BE2C (cell line): ENCODE data around the gene CLN6. TPM values are rescaled to one million over a fixed set of nuclear protein-coding genes. Genes with fewer than 3 reads are reported as not detected.

Source experiments
- DNase-seq: peaks from one replicate; pipeline ENCODE4 v3.0.0-alpha.2; 2020
- H3K27me3 ChIP-seq: fragments of 250-450 bp; sonication (Bioruptor Pico); 2 replicates; pipeline ENCODE4 v1.5.1; 2020; ENCODE audit warnings: mild to moderate bottlenecking
- H3K36me3 ChIP-seq: fragments of 250-450 bp; sonication (Bioruptor Pico); 2 replicates; pipeline ENCODE4 v1.5.1; 2020; ENCODE audit warnings: mild to moderate bottlenecking
- H3K4me1 ChIP-seq: fragments of 250-450 bp; sonication (Bioruptor Pico); 2 replicates; pipeline ENCODE4 v1.5.1; 2020
- H3K4me3 ChIP-seq: 2 replicates; pipeline ENCODE4 v1.5.1; 2011; ENCODE audit warnings: low read depth, low read length
- H3K9me3 ChIP-seq: fragments of 250-450 bp; sonication (Bioruptor Pico); 2 replicates; pipeline ENCODE4 v1.5.1; 2020
- CTCF ChIP-seq: IDR thresholded peaks from 2 replicates; pipeline ENCODE4 v1.5.1; 2012; ENCODE audit warnings: mild to moderate bottlenecking, low read depth, low read length
- polyA plus RNA-seq: library from polyadenylated mRNA; unstranded; fragments of >200 nt; gene quantifications from one replicate; pipeline ENCODE4 v1.2.1, GENCODE V29; 2012; ENCODE audit warnings: low read depth, missing spikeins; ENCODE audit not compliant: insufficient read length, insufficient read depth

The CLN6 gene
- polyA plus RNA-seq: 68.7 TPM

GRCh38 chr15:68229386-68230156 lies at the start of gene CLN6:
CLN6 (minus strand) TSS chr15:68229728; CDS start chr15:68229584, 144 bp downstream.
- Histone ChIP-seq H3K36me3 (peaks cover 7% of the 10 kb centered on the region), H3K4me1 (peaks cover 26% of the 10 kb centered on the region), H3K4me3 (peak within 1 kb of the TSS; percentile 81), H3K9me3 (no peaks in the 10 kb centered on the region), H3K27me3 (no peaks in the 10 kb centered on the region)
- no peak for TF ChIP-seq CTCF
- DNase-seq: peak; percentile 92

GRCh38 chr15:68278595-68279405 lies 49.3 kb upstream of the CLN6 start:
- no peaks in the 10 kb centered on the region for H3K27me3 ChIP-seq
- H3K4me3 ChIP-seq: peak overlapping the region; percentile 91
- DNase-seq: peak; percentile 50
- no peaks in the 10 kb centered on the region for H3K9me3 ChIP-seq
- peaks cover 8% of the 10 kb centered on the region; the same call in 1 of the 2 replicates for H3K36me3 ChIP-seq
- no peak; the same call in 1 of the 2 replicates for TF ChIP-seq CTCF
- H3K4me1 ChIP-seq: no peaks in the 10 kb centered on the region

- TF ChIP-seq CTCF: 0 out of 2 replicates have a peak, but pooled peaks have one; percentile 19
- H3K9me3 ChIP-seq: no peaks in the 10 kb centered on the region
- peak; percentile 82 for DNase-seq
- peak overlapping the region; percentile 91 for H3K4me3 ChIP-seq
- peaks cover under 1% of the 10 kb centered on the region; the same call in 1 of the 2 replicates for H3K4me1 ChIP-seq
- peaks cover 8% of the 10 kb centered on the region; the same call in 1 of the 2 replicates for H3K36me3 ChIP-seq
- H3K27me3 ChIP-seq: no peaks in the 10 kb centered on the region
Measured at GRCh38 chr15:68278345-68278594, 48.7 kb upstream of the CLN6 start.

- no peak; the same call in 1 of the 2 replicates for TF ChIP-seq CTCF
- H3K9me3 ChIP-seq: no peaks in the 10 kb centered on the region
- DNase-seq: peak; percentile 92
- peaks cover 6% of the 10 kb centered on the region for H3K4me1 ChIP-seq
- H3K27me3 ChIP-seq: no peaks in the 10 kb centered on the region
- H3K4me3 ChIP-seq: peak within 1 kb of the TSS; percentile 91
- H3K36me3 ChIP-seq: peaks cover 8% of the 10 kb centered on the region; the same call in 1 of the 2 replicates
Measured at GRCh38 chr15:68277603-68278344, 48.2 kb upstream of the CLN6 start, which contains the start of gene FEM1B. FEM1B (plus strand) TSS chr15:68277745; CDS start chr15:68278418, 673 bp downstream.

GRCh38 chr15:68277131-68277602 lies 47.6 kb upstream of the CLN6 start:
- Histone ChIP-seq H3K4me3 (peak overlapping the region; percentile 91), H3K36me3 (peaks cover 8% of the 10 kb centered on the region; the same call in 1 of the 2 replicates), H3K27me3 (no peaks in the 10 kb centered on the region), H3K9me3 (no peaks in the 10 kb centered on the region), H3K4me1 (peaks cover 12% of the 10 kb centered on the region)
- no peak for TF ChIP-seq CTCF
- peak; percentile 60 for DNase-seq
